ENCODE results near the gene EHBP1. TPM values are rescaled to one million over a fixed set of nuclear protein-coding genes. Genes with fewer than 3 reads are reported as not detected.

Gene EHBP1
- total and polyA plus RNA-seq, 5 donors from 2014 or later, result 8.5 to 25.6 (median 10.0) TPM

- H3K4me1 ChIP-seq (ENCODE audit: control insufficient read depth, insufficient read depth, low read length, poor library complexity, severe bottlenecking), result no peaks in the 10 kb centered on the region
- peaks cover 9% of the 10 kb centered on the region for H3K36me3 Mint-ChIP-seq
- ATAC-seq (ENCODE audit: low read depth in 2 of 2) (no peak), DNase-seq (peak in 2 of 3 donors; percentile 4 to 42)
- H3K4me3 ChIP-seq (ENCODE audit: low read depth, low read length), result no peak overlapping the region
- H3K4me3 Mint-ChIP-seq, result no peak overlapping the region
- no peak overlapping the region for H3K27ac ChIP-seq (ENCODE audit: insufficient read depth, low read length, poor library complexity, severe bottlenecking)
- no peak overlapping the region for H3K27ac Mint-ChIP-seq
- H3K9me3 ChIP-seq (ENCODE audit: control insufficient read depth in 2 of 2, low read length in 2 of 2), result no peaks in the 10 kb centered on the region
- H3K36me3 ChIP-seq (ENCODE audit: control insufficient read depth, insufficient read depth, low read length), result no peaks in the 10 kb centered on the region
- peaks cover 0 to 4% (median 0%) of the 10 kb centered on the region in 7 donors for H3K9me3 Mint-ChIP-seq
- H3K27me3 ChIP-seq (ENCODE audit: control insufficient read depth, insufficient read depth, low read length), result no peaks in the 10 kb centered on the region
- peaks cover 0 to 10% (median 4%) of the 10 kb centered on the region in 4 donors for H3K4me1 Mint-ChIP-seq
- H3K27me3 Mint-ChIP-seq, result no peaks in the 10 kb centered on the region
Observed at GRCh38 chr2:62787386-62787785, 81.9 kb downstream of the EHBP1 start.

- Mint-ChIP-seq H3K27me3 (no peaks in the 10 kb centered on the region), H3K9me3 (no peaks in the 10 kb centered on the region), H3K4me1 (peaks cover 0 to 10% (median 4%) of the 10 kb centered on the region in 4 donors), H3K27ac (no peak overlapping the region), H3K36me3 (no peaks in the 10 kb centered on the region), H3K4me3 (no peak overlapping the region)
- ATAC-seq (ENCODE audit: low read depth in 2 of 2) (no peak), DNase-seq (no peak)
- H3K27me3 ChIP-seq (ENCODE audit: control insufficient read depth, insufficient read depth, low read length), result no peaks in the 10 kb centered on the region
- H3K27ac ChIP-seq (ENCODE audit: insufficient read depth, low read length, poor library complexity, severe bottlenecking), result no peak overlapping the region
- no peaks in the 10 kb centered on the region for H3K4me1 ChIP-seq (ENCODE audit: control insufficient read depth, insufficient read depth, low read length, poor library complexity, severe bottlenecking)
- H3K36me3 ChIP-seq (ENCODE audit: control insufficient read depth, insufficient read depth, low read length), result no peaks in the 10 kb centered on the region
- no peak overlapping the region for H3K4me3 ChIP-seq (ENCODE audit: low read depth, low read length)
- no peaks in the 10 kb centered on the region for H3K9me3 ChIP-seq (ENCODE audit: control insufficient read depth in 2 of 2, low read length in 2 of 2)
Observed at GRCh38 chr2:62789518-62789917, 84.0 kb downstream of the EHBP1 start.

GRCh38 chr2:62789918-62790317 lies 84.4 kb downstream of the EHBP1 start:
- H3K4me3 Mint-ChIP-seq, result no peak overlapping the region
- H3K9me3 ChIP-seq (ENCODE audit: control insufficient read depth in 2 of 2, low read length in 2 of 2), result no peaks in the 10 kb centered on the region
- no peak for DNase-seq
- no peaks in the 10 kb centered on the region for H3K27me3 ChIP-seq (ENCODE audit: control insufficient read depth, insufficient read depth, low read length)
- no peaks in the 10 kb centered on the region for H3K36me3 ChIP-seq (ENCODE audit: control insufficient read depth, insufficient read depth, low read length)
- H3K9me3 Mint-ChIP-seq, result no peaks in the 10 kb centered on the region
- ATAC-seq (ENCODE audit: low read depth in 2 of 2), result no peak
- no peaks in the 10 kb centered on the region for H3K36me3 Mint-ChIP-seq
- H3K27ac ChIP-seq (ENCODE audit: insufficient read depth, low read length, poor library complexity, severe bottlenecking), result no peak overlapping the region
- no peak overlapping the region for H3K4me3 ChIP-seq (ENCODE audit: low read depth, low read length)
- no peaks in the 10 kb centered on the region for H3K4me1 ChIP-seq (ENCODE audit: control insufficient read depth, insufficient read depth, low read length, poor library complexity, severe bottlenecking)
- no peaks in the 10 kb centered on the region for H3K27me3 Mint-ChIP-seq
- H3K4me1 Mint-ChIP-seq, result peaks cover 0 to 10% (median 4%) of the 10 kb centered on the region in 4 donors
- no peak overlapping the region for H3K27ac Mint-ChIP-seq

GRCh38 chr2:62792408-62792807 lies 86.9 kb downstream of the EHBP1 start:
- Histone ChIP-seq H3K9me3 (ENCODE audit: control insufficient read depth in 2 of 2, low read length in 2 of 2) (no peaks in the 10 kb centered on the region), H3K36me3 (ENCODE audit: control insufficient read depth, insufficient read depth, low read length) (no peaks in the 10 kb centered on the region), H3K27ac (ENCODE audit: insufficient read depth, low read length, poor library complexity, severe bottlenecking) (no peak overlapping the region), H3K4me1 (ENCODE audit: control insufficient read depth, insufficient read depth, low read length, poor library complexity, severe bottlenecking) (no peaks in the 10 kb centered on the region), H3K4me3 (ENCODE audit: low read depth, low read length) (no peak overlapping the region), H3K27me3 (ENCODE audit: control insufficient read depth, insufficient read depth, low read length) (no peaks in the 10 kb centered on the region)
- Mint-ChIP-seq H3K27ac (no peak overlapping the region), H3K36me3 (no peaks in the 10 kb centered on the region), H3K4me1 (peaks cover 0 to 8% (median 2%) of the 10 kb centered on the region in 4 donors), H3K27me3 (no peaks in the 10 kb centered on the region), H3K4me3 (no peak overlapping the region), H3K9me3 (no peaks in the 10 kb centered on the region)
- ATAC-seq (ENCODE audit: low read depth in 2 of 2), result no peak
- no peak for DNase-seq

- H3K4me1 Mint-ChIP-seq, result peaks cover 0 to 8% (median 2%) of the 10 kb centered on the region in 4 donors
- no peaks in the 10 kb centered on the region for H3K4me1 ChIP-seq (ENCODE audit: control insufficient read depth, insufficient read depth, low read length, poor library complexity, severe bottlenecking)
- H3K27ac ChIP-seq (ENCODE audit: insufficient read depth, low read length, poor library complexity, severe bottlenecking), result no peak overlapping the region
- DNase-seq (no peak), ATAC-seq (ENCODE audit: low read depth in 2 of 2) (no peak)
- peaks cover 4% of the 10 kb centered on the region for H3K36me3 Mint-ChIP-seq
- H3K9me3 Mint-ChIP-seq, result peaks cover 0 to 2% (median 0%) of the 10 kb centered on the region in 7 donors
- no peak overlapping the region for H3K4me3 ChIP-seq (ENCODE audit: low read depth, low read length)
- no peaks in the 10 kb centered on the region for H3K27me3 Mint-ChIP-seq
- H3K36me3 ChIP-seq (ENCODE audit: control insufficient read depth, insufficient read depth, low read length), result no peaks in the 10 kb centered on the region
- no peak overlapping the region for H3K4me3 Mint-ChIP-seq
- no peaks in the 10 kb centered on the region for H3K27me3 ChIP-seq (ENCODE audit: control insufficient read depth, insufficient read depth, low read length)
- no peak overlapping the region for H3K27ac Mint-ChIP-seq
- H3K9me3 ChIP-seq (ENCODE audit: control insufficient read depth in 2 of 2, low read length in 2 of 2), result no peaks in the 10 kb centered on the region
Observed at GRCh38 chr2:62793213-62793612, 87.7 kb downstream of the EHBP1 start.

- Histone ChIP-seq H3K4me1 (ENCODE audit: control insufficient read depth, insufficient read depth, low read length, poor library complexity, severe bottlenecking) (no peaks in the 10 kb centered on the region), H3K9me3 (ENCODE audit: control insufficient read depth in 2 of 2, low read length in 2 of 2) (no peaks in the 10 kb centered on the region), H3K27me3 (ENCODE audit: control insufficient read depth, insufficient read depth, low read length) (no peaks in the 10 kb centered on the region), H3K36me3 (ENCODE audit: control insufficient read depth, insufficient read depth, low read length) (no peaks in the 10 kb centered on the region), H3K27ac (ENCODE audit: insufficient read depth, low read length, poor library complexity, severe bottlenecking) (no peak overlapping the region), H3K4me3 (ENCODE audit: low read depth, low read length) (no peak overlapping the region)
- no peak for DNase-seq
- Mint-ChIP-seq H3K27ac (no peak overlapping the region), H3K4me1 (peaks cover 0 to 7% (median 5%) of the 10 kb centered on the region in 4 donors), H3K27me3 (no peaks in the 10 kb centered on the region), H3K36me3 (peaks cover 4% of the 10 kb centered on the region), H3K4me3 (no peak overlapping the region), H3K9me3 (peaks cover 0 to 2% (median 0%) of the 10 kb centered on the region in 7 donors)
- no peak for ATAC-seq (ENCODE audit: low read depth in 2 of 2)
Observed at GRCh38 chr2:62794791-62795190, 89.3 kb downstream of the EHBP1 start.

GRCh38 chr2:62795341-62795740 lies 89.8 kb downstream of the EHBP1 start:
- Histone ChIP-seq H3K9me3 (ENCODE audit: control insufficient read depth in 2 of 2, low read length in 2 of 2) (no peaks in the 10 kb centered on the region), H3K27me3 (ENCODE audit: control insufficient read depth, insufficient read depth, low read length) (no peaks in the 10 kb centered on the region), H3K27ac (ENCODE audit: insufficient read depth, low read length, poor library complexity, severe bottlenecking) (no peak overlapping the region), H3K4me1 (ENCODE audit: control insufficient read depth, insufficient read depth, low read length, poor library complexity, severe bottlenecking) (no peaks in the 10 kb centered on the region), H3K36me3 (ENCODE audit: control insufficient read depth, insufficient read depth, low read length) (no peaks in the 10 kb centered on the region), H3K4me3 (ENCODE audit: low read depth, low read length) (no peak overlapping the region)
- Mint-ChIP-seq H3K4me1 (peaks cover 0 to 10% (median 7%) of the 10 kb centered on the region in 4 donors), H3K27ac (no peak overlapping the region), H3K4me3 (no peak overlapping the region), H3K36me3 (peaks cover 4% of the 10 kb centered on the region), H3K9me3 (peaks cover 0 to 2% (median 0%) of the 10 kb centered on the region in 7 donors), H3K27me3 (no peaks in the 10 kb centered on the region)
- DNase-seq (no peak), ATAC-seq (ENCODE audit: low read depth in 2 of 2) (no peak)

- Histone ChIP-seq H3K4me3 (ENCODE audit: low read depth, low read length) (no peak overlapping the region), H3K9me3 (ENCODE audit: control insufficient read depth in 2 of 2, low read length in 2 of 2) (no peaks in the 10 kb centered on the region), H3K27ac (ENCODE audit: insufficient read depth, low read length, poor library complexity, severe bottlenecking) (no peak overlapping the region), H3K4me1 (ENCODE audit: control insufficient read depth, insufficient read depth, low read length, poor library complexity, severe bottlenecking) (no peaks in the 10 kb centered on the region), H3K36me3 (ENCODE audit: control insufficient read depth, insufficient read depth, low read length) (no peaks in the 10 kb centered on the region), H3K27me3 (ENCODE audit: control insufficient read depth, insufficient read depth, low read length) (no peaks in the 10 kb centered on the region)
- ATAC-seq (ENCODE audit: low read depth in 2 of 2), result no peak
- peaks cover 0 to 22% (median 20%) of the 10 kb centered on the region in 4 donors for H3K4me1 Mint-ChIP-seq
- no peak overlapping the region for H3K27ac Mint-ChIP-seq
- DNase-seq, result no peak
- no peaks in the 10 kb centered on the region for H3K27me3 Mint-ChIP-seq
- no peak overlapping the region for H3K4me3 Mint-ChIP-seq
- H3K36me3 Mint-ChIP-seq, result peaks cover 4% of the 10 kb centered on the region
- H3K9me3 Mint-ChIP-seq, result peaks cover 0 to 2% (median 0%) of the 10 kb centered on the region in 7 donors
Observed at GRCh38 chr2:62797107-62797506, 91.6 kb downstream of the EHBP1 start.

Data from CD4-positive, CD25-positive, alpha-beta regulatory T cell (primary cell).